Placental pericyte (primary cell): ENCODE data around the gene GAS1. TPM values are rescaled to one million over a fixed set of nuclear protein-coding genes. Genes with fewer than 3 reads are reported as not detected.

Experiments used
- total RNA-seq: library from RNA; depleted of rRNA; stranded (reverse); fragments of >200 nt; gene quantifications from 2 replicates; pipeline ENCODE4 v1.2.3, GENCODE V29; 2012

Gene GAS1
- 10.3 and 12.6 TPM in 2 replicates for total RNA-seq

GRCh38 chr9:86947146-86948073 is at the start of gene GAS1:
GAS1 (minus strand) TSS chr9:86947506; CDS start chr9:86946779, 727 bp downstream.

